ENCODE results near the gene RANGAP1.

Gene RANGAP1

DNA sequence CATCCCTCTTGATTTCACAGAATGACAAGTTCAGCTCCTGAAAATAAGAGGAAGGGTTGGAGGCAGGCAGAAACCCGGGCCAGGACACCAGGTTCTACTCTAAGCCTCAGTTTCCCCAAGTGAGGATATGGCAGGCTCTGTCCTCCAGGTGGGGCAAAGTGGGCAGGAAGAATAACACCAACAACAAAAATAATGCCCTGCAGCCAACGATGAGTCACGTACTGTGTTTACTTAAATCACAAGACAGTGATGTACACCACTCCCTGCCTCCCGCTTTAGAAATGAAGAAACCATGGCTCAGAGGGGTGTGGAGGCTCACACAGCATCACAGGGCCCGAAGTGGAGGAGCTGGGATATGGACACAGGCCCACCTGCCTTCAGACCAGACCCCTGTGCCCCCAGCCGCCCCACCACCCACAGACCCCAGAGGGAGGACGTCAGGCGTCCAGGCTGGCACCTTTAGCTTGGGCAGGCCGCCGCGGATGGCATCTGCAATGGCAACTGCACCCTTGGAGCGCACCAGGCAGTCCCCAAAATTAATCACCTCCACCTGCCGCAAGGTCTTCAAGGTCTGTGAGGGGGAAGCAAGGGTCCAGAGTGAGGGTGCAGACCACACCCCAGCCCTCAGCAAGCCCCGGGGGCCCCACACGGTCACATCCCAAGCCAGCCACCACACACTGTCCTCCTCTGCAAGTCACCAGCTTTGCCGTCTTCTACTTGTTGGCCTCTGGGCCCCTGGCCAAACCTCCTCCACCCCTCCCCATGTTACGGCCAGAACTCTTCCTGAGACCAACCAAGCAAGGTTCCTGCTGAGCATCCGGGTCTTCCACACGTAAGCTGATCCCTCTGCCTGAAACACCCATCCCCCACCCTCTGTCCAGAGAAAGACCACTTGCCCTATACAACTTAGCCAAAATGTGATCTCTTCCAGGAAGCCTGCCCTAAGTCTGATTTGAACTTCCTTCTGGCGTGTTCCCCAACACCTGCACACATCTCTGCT, 29.4 kb downstream of the RANGAP1 start:
- DNase-seq, result no peak

DNA sequence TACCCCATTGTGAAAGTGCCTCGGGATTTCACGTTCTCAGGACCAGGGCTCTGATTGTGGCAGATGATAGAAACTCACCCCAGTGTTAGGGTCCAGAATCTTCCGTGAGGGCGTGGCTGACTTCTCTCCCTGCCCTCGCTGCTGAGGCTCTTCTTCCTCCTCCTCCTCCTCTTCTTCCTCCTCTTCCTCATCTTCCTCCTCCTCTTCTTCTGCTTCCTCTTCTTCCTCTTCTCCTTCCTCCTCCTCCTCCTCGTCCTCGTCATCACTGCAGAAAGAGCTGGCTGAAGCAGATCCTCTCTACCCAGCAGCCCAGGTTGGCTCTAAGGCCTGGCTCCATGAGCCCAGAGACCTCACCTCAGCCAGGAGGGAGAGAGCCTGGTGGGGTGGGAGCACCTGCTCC, 31.8 kb downstream of the RANGAP1 start:
- DNase-seq, result no peak

DNA sequence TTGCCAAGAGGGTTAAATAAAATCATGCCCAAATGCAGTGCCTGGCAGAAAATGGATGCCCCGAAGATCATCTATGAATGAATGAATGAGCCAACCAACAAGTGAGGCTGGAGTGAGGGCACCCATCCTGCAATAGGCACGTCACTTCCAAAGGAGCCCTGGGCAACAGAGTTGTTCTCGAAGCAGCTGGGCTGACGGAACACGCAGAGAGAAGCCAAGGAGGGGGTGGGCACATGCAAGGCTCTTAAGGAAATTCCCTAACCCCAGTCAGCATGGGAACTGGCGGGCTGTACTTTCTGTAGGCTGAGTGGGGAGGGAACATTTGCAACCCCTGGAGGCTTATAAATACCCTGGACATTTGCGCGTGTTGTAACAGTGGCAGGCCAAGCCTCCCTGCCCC, 33.6 kb downstream of the RANGAP1 start:
- no peak for DNase-seq

DNA sequence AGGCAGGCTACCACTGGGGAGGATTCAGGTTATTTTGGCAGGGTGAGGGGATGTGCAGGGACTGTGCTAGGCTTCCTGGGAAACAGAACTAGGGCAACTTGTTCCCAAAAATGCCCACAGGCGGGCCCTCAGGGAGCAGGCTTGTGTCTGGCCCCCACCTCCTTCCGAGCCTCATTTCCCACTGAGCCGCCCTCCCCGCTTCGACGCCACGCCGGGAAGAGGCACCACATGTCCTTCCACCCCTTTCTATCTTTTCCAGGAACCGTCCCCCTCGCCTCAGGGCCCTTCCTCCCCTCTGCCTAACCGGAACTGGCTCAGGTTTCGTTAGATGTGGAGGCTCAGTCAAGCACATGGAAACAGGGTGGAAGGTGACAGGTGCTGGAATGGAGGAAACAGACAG, 35.9 kb downstream of the RANGAP1 start:
- DNase-seq, result no peak

DNA sequence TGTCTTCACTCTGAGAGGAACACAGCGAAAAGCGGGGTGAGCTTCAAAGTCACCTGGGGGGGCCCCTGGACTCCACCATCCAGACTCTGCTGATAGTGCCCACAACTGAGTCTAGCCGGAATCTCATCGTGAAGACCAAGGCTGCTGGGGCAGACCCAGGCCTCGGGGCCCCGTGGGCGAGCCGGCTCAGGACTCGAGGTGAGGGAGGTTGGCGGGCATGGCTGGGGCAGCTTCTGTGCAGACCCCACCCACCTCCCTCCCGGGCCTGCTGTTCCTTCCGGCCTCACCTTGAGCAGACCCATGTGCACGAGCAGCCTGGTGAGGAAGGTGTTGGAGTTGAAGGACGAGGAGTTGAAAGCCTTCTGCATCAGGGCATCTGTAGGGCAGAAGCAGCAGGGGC, 36.5 kb downstream of the RANGAP1 start:
- no peak for DNase-seq

DNA sequence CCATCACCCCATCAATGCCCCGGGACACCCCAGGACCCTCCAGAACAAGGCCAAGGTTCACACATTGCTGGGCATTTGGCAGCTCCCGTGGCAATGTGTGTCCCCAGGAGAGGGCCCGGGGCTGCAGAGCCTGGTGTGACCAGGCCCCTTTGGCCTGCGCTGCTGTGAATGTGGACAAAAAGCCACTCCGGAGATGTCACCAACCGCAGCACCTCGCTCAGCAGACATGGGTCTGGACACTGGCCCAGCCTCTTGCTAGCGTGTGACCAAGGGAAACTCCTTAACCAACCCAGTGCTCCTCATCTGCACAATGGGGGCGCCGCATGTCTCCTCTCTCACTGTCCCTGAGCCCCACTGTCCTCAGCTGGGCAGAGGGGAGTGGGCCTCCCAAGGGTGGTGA, 37.2 kb downstream of the RANGAP1 start:
- DNase-seq, result no peak

DNA sequence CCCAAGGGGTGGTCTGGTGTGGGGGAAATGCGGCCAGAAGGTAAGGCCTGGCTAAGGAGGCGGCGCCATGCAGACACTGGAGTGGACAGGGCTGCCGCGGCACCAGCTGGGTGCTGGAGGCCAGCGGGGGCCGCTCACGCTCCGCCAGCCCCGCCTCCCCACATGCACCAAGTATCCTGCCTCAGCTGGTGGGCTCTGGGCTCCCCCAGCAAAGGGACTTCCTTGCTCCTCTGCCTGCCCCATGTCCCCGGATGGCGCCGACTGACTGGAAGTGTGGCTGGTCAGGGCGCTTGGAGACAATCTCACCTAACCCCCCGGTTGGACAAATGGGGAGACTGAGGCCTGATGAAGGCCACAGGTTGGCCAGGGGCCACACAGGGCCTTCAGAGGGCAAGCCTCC, 37.7 kb downstream of the RANGAP1 start:
- DNase-seq, result no peak

DNA sequence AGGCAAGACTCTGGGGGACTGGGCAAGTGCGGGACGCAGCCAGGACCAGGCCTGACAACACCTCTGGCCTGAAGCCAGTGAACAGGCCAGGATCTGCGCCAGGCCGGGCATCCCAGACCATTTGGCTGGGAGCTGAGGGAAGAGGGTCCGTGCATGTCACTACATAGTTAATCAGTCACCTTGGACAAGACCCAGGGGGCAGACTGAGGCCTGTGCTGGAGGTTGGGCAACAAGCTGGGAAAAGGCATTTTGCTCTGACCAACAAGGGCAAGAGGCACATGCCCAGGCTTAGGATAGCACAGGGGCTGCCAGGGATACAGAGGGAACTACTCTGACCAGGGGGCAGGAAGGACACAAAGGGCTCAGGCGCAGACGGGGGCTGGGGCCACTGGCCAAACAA, 38.3 kb downstream of the RANGAP1 start:
- no peak for DNase-seq

DNA sequence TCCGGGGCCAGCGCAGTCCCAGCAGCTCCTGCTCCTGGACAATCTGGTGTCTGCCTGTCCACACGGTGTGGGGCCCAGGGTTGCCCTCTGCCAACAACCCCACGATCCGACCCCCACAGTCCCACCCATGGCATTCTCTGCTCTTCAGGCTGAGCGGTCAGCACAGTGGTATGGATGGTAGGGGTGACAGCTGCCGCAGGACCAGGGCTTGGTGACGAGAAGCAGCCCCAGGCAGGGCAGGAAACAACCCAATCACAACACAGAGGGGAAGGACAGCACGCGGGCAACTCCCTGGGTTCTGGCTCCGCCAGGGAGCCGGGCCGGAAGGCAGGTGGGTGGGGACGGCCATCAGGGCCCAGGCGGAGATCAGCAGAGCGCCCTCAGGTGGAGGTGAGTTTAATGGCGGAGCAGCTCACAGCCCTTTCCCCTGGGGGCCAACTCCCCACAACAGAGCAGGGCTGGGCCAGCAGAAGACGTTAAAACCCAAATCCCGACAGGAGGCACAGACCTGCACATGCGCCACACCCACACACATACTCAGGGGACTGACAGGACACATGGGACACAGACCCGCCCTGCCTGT, 40.0 kb downstream of the RANGAP1 start:
- DNase-seq, result no peak

DNA sequence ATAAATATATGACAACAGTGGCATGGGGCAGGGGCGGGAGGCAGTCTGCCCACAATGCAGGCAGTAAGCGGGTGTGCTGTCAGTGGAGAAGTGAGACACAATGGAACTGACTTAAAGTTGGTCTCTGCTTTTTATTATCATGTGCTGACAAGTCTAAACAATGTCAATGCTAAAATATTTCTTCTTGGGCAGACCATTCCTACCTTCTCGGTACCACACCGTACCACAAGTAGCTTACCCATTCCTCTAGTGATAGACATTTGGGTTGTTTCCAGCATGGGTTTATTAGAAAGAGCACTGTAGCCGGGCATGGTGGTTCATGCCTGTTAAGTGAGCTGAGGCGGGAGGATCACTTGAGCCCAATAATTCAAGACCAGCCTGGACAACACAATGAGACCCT, 42.6 kb downstream of the RANGAP1 start:
- DNase-seq, result no peak

DNA sequence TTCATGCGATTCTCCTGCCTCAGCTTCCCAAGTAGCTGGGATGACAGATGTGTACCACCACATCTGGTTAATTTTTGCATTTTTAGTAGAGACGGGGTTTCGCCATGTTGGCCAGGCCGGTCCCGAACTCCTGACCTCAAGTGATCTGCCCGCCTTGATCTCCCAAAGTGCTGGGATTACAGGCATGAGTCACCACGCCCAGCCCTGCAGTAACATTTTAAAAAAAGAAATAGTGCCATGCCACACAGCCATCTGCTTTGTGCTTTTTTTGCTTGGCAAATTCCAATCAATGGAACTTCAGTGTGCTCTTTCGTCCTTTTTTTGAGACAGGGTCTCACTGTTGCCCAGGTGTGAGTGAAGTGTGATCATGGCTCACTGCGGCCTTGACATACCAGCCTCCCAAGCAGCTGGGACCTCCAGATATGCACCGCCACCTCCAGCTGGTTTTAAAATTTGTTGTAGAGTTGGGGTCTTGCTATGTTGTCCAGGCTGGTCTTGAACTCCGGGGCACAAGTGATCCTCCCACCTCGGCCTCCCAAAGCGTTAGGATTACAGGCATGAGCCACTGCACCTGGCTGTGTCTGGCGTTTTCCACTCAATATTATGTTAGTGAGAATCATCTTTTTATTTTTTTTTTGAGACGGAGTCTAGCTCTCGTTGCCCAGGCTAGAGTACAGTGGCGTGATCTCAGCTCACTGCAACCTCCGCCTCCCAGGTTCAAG, 43.4 kb downstream of the RANGAP1 start:
- no peak for DNase-seq

DNA sequence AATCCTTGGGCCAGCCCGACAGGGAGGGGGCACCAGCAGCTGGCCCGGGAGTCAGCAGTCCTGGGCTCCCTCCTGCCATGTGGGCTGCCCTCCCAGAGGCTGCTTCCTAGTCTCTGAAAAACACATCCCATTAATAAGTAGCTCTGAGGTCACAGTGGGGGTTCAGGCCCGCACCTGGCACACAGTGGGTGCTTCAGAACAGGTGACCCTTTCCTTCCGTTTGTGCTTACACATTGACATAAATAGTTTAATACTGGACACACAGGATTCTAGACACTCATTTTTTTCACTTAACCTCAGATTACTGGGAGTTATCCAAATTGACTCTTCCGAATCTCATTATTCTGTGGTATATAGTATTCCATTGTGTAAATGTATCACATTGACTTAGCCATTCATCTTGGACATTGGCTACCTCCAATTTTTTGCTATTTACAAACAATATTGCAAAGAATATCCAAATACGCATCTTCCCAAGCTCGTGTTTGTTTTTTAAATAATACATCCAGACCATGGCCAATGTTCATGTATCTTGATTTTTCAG, 44.8 kb downstream of the RANGAP1 start:
- DNase-seq, result no peak

DNA sequence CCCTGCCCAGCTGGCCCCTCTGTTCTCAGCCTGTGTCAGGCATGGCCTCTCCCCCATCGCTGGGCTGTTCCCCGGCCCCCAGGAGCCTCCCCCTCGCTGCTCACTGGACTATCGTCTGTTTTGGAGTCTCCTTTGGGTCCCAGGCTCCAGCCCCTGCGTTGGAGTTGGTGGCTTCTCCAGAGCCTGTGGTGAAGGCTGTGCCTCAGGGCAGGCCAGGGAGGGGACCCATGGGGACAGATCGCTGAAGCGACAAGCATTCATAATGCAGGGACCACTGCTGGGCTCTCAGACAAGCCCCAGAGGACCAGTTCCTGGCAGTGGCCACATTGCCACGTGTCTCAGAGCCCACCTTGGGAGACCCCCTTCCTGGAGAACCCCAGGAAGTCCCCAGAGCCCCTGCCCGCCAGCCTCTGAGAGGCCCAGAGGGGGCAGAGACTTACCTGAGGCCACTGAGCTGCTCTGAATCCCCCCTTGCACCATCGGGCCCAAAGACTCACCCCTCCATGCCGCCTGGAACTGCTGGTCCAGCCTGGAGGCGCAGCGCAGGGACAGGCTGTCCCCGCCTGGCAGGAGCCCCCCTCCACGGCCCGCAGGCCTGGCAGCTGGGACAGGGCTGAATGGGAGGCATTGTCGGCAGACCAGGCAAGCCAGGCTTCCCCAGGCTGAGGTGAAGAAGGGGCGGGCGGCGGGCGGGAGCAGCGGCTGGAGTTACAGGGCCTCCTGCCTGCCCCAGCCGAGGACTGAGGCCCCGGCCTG, 45.4 kb downstream of the RANGAP1 start, which contains the start of gene CHADL:
Gene CHADL (minus strand): TSS at position 555 of the 756 bp plus-strand sequence. CDS start 50 bp downstream, at position 505.
- DNase-seq, result peak; percentile 95

DNA sequence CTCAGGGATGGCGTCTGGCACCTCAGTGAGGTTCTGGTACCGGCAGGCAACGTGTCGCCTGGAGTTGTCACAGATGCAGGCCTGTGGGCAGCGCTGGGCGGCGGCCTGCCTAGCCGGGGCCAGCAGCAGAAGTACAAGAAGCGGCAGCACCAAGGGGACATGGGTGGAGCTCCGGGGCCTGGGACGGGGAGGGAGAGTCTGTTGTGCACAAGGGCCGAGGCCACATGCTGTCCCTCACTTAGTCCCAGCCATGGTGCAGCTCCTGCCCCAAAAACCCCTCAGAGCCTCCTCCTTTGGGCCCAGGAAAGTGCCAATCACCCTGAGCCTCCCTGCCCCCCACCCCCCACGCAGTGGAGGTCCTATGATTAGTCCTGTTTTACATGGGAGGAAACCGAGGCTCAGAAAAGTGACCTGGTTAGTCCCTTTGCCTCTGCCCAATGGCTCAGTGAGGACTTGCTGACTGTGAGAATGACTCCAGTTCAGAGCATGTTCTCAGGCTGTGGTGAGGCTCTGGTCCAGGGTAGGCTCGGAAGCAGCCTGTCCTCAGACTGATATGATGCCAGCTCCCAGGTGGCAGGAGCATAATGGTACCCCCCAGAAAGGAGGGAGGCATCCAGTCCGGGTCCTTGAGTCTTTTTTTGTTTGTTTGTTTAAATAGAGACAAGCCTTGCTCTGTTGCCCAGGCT, 46.4 kb downstream of the RANGAP1 start:
- DNase-seq, result peak; percentile 36

DNA sequence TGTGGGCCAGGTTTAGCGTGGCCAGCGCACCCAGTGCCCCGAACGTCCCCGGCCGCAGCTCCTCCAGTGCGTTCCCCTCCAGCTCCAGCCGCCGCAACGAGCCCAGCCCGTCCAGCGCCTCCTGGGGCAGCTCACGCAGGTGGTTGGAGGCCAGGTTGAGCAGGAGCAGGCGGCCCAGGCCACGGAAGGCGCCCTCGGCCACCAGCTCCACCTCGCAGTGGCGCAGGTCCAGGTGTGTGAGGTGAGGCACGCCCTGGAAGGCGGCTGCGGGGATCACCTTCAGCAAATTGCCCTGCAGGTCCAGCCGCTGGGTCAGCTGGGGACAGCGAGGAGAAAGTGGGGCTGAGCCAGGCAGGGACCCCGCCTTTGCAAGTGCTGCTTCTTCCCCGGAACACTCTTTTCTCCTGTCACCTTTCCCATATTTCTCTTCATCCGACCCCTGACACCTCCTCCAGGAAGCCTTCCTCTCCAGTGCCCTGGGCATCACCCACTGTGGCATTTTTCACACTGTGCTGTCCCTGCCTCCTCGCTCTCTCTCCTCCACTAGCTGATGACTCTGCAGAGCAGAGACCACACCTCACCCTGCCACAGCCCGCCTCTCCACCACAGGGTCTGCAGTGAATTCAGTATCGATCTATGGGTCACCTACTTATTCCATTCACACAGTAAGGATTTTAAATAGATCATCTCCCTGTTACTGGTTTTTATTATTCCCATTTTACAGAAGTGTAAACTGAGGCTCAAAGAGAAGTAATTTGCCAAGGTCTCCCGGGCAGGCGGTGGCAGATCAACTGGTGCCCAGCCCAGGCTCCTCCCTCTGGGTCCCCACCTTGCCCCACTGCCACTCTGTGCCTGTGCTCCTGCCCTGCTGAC, 47.2 kb downstream of the RANGAP1 start:
- DNase-seq, result no peak

DNA sequence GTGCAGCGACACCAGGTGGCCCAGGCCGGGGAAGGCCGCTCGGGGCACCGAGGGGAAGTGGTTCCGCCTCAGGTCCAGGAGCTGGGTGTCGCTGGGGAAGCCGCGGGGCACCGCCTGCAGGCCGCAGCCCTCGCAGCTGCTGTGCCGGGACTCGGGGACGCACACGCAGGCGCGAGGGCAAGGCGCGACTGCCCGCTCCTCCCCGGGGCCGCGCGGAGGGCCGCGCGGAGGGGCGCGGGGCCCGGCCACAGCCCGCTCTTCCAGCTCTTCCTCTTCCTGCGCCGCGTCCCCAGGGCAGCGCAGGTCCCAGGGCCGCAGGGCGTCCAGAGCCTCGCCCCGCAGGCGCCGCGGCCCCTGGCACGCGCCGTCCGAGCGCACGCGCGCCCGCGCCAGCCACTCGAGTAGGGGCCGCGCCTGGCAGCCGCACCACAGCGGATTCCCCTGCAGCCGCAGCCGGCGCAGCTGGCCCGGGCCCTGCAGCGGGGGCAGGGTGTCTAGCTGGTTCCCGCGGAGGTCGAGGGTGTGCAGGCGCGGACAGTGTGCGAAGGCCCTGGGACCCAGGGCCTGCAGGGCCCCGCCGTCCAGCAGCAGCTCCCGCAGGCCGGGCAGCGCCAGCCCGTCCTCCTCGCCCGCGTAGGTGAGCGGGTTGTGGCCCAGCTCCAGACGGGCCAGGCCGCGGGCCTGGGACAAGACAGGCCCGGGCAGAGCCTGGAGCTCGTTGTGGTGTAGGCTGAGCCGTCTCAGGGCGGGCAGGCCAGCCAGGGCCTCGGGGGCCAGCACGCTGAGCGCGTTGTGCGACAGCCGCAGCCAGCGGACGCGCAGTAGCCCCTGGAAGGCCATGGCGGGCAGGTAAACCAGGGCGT, 48.0 kb downstream of the RANGAP1 start:
- DNase-seq, result peak; percentile 54

DNA sequence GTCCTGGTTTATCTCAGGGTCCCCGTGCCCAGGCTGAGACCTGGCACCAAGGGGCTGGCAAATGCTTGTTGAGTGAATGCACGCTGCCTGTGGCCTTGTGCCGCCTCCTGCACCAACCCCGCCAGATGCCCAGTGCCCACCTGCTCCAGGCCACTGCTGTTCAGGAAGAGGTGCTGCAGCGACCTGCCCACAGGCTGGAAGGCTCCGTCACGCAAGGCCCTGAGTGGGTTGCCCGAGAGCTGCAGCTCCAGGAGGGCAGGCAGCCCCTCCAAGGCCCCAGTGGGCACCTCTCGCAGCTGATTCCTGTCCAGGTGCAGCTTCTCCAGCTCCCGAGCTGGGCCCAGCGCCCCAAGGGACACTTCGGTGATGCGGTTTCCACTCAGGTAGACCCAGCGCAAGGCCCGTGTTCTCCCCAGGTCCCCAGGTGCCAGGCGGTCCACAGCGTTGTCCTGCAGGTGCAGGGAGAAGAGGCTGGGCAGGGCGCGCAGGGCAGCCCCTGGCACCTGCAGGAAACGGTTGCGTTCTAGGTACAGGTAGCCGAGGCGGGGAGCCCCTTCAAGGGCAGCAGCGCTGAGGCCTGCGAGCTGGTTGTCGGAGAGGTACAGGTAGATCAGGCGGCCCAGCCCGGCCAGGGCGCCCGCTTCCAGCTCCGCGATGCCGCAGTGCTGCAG, 48.8 kb downstream of the RANGAP1 start:
- no peak for DNase-seq

DNA sequence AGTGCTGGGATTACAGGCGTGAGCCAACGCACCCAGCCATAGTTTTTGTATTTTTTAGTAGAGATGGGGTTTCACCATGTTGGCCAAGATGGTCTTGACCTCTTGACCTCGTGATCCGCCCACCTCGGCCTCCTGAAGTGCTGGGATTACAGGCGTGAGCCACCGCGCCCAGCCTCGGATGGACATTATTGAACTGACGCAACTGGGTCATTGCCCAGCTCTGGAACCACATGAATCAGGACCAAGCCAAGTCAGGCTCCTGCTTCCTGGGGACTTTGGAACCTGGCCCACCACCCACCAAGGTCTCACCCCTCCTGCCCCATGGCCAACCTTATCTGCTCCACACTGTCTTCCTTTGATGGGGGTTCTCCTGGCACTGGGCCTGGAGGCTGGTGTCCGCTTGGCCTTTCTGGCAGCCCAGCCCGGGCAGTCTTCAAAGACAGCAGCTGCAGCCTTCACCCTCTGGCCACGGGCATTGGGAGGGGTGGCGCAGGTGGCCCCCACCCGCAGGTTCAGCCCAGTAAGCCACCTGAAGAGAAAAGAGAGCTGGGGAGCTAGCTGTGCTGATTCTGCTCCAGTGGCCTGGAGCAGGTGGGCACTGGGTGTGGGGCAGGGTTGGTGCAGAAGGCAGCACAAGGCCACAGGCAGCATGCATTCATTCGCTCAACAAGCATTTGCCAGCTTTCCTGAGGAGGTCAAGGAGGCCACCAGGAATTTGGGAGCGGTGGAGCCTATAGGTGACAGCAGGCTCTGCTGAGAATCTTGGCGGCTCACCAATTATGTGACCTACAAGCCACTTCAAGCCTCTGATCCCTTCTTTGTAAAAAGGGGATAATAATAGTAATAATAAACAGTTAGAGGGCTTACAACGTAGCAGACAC, 50.9 kb downstream of the RANGAP1 start:
- no peak for DNase-seq
